HG02759 (cell line): ENCODE data around the gene KCNQ5.
"Not testable (repeated sequence)": the region's sequence is repeated elsewhere in the genome, so short reads cannot be mapped to it uniquely, and the experiment has no call there.

Experiments used
- ATAC-seq: cut with Tn5 transposase; IDR thresholded peaks from one replicate; pipeline ENCODE4 v1.9.1; 2021; ENCODE audit warnings: mild to moderate bottlenecking, moderate library complexity; ENCODE audit not compliant: unreplicated experiment

The KCNQ5 gene

GRCh38 chr6:72621291-72622093 is at the start of gene KCNQ5:
TSS of gene KCNQ5 (plus strand) at chr6:72622064.
- ATAC-seq, result peak; percentile 2

DNA sequence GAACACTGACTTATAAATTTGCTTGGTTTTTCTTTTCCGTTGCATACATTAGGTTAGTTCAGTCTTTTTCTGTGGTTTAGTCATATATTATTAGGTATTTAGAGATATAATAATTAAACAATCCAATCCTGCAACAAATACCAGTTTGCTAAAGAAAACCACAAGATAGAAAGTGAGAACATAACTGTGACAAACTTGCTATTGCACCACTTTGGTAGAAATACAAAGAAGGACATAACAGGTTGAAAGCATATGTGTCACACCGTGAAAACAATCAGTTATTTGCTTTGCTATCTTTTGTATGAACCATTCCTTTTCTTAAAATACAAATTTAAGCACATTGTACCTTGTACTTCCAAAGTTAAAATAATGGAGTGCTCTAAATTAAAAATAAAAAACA is 42.0 kb upstream of the KCNQ5 start:
- peak; percentile 40 for ATAC-seq

DNA sequence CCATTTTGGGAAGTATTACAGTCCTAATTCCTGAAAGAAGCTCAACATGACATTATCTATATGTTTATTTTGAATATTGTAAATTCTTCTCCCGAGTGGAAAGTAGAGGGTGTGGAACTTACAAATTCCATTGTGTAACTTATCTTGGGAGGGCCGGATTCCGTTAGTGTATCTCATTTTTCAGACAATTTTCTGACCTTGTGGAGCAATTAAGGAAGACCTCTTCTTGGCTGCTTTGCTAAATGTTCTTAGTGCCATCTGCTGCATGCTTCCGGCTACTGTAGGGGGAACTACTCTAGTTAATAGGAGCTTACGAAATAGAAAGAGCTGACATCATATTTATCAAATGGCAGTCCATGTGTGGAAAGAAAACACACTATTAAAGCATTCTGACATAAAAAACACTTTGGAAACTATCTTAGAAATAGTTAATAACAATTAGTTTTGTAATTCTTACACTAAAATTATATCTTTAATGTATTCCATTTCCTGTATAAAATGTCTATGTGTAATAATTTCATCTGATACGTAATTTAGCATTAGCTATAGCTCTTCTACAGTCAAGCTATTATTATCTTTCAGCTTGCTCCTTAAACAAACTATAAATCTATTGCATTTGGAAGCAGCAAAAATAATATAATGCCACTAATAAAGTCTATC is 41.5 kb upstream of the KCNQ5 start:
- peak; percentile 65 for ATAC-seq

- ATAC-seq, result not testable (repeated sequence)
Measured at GRCh38 chr6:72580950-72581349, 40.9 kb upstream of the KCNQ5 start.

GRCh38 chr6:72588155-72588554 is 33.7 kb upstream of the KCNQ5 start:
- ATAC-seq, result no peak

- no peak for ATAC-seq
Measured at GRCh38 chr6:72589096-72589495, 32.8 kb upstream of the KCNQ5 start.

DNA sequence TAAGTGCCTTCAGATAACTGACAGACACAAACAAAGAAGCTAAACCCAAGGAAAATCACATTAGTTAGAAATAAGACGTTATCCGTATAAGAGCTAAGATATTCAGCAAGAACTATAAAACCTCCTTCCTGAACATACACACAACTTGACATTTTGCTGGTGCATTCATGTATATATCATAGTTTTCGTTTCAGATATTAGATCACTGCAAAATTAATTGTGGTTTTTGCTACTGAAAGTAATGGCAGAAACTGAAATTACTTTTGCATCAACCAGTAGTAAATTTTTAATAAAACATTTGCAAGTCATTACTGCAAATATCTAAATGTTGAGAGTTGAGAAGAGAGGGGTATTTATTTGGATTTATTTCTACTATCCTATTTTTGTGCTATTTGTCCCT is 26.1 kb upstream of the KCNQ5 start:
- ATAC-seq, result no peak

DNA sequence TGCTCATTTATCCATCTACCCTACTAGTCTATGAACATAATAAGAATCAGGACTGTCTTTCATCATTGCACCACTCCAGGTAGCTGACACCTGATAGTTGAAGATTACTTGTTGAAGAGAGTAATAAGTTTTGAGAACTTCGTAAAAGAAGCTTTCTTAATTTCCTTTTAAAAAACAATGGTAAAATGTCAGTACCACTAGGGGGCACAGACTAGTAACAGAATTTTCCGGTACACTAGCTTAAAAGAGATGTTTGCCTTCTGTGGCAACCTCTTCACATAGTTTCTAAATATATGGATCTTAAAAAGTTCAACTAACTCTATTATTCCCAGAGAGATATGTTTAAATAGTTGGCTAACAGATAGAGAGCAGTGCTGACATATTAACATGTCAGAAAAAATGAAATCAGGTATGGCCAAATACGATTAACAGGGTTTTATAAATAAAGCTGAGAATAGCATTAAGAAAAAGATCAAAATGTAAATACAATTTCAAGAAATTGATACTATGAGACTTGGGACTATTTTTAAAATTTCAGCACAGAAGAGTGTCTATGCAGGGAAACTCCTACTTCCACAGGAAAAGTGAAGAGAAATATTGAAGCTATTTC is 5.4 kb upstream of the KCNQ5 start:
- no peak for ATAC-seq

GRCh38 chr6:72617721-72618120 is 4.1 kb upstream of the KCNQ5 start:
- no peak for ATAC-seq

DNA sequence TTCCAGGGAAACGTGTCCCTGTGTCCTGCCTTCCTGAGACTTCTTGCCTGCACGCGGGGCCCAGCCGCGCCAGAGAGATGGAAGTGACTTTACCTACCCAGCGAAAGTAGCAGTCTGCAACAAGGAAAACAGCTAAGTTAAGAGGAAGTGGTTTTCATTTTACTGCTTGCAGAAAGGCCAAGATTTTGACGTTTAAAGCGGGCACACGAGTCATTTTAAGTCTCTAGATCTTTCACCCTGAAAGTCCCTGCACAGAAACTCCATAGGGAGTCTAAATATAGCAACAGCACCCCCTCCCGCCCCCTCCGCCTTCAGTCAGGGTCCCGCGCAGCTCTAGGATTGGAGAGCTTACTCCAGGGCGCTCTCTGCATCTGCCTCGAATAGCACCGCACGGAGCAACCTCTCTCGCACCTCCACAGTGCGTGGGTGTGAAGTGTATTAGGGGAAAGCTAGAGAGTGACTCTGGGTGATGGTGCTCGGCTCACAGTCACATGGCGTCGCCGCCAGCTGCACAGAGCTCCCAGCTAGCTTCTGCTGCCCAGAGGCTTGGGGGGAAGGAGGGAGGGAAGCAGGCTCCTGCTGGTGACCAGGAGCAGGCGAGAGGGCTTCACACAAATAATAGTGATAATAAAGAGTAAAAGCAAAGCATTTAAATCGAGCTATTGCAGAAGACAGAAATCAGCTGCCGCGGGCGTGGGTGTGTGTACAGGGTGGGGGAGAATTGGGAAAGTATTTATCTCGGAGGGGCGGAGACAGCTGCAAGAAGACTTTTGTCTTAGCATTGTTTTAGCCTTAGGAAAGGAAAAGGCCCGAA is 1.8 kb upstream of the KCNQ5 start:
- peak; percentile 66 for ATAC-seq

DNA sequence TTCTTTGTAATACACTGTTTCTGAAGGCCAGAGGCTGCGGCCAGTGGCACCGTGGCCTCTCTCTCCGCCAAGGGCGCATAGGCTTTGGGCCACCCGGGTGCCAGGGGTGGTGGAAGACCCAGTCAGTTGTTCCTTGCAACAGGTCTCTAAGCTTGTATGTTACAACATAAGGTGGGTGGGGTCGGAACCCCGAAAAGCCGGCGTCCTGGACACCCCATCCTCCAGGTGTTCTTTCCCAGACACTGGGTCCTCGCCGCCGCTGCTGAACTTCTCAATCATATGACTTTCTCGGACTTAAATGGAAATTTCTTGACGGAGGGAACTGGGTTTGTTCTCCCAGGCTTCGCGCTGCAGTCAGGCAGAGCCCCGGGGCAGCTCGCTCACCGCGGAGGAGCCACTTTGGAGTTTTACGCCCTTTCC is 983 bp upstream of the KCNQ5 start:
- ATAC-seq, result no peak

DNA sequence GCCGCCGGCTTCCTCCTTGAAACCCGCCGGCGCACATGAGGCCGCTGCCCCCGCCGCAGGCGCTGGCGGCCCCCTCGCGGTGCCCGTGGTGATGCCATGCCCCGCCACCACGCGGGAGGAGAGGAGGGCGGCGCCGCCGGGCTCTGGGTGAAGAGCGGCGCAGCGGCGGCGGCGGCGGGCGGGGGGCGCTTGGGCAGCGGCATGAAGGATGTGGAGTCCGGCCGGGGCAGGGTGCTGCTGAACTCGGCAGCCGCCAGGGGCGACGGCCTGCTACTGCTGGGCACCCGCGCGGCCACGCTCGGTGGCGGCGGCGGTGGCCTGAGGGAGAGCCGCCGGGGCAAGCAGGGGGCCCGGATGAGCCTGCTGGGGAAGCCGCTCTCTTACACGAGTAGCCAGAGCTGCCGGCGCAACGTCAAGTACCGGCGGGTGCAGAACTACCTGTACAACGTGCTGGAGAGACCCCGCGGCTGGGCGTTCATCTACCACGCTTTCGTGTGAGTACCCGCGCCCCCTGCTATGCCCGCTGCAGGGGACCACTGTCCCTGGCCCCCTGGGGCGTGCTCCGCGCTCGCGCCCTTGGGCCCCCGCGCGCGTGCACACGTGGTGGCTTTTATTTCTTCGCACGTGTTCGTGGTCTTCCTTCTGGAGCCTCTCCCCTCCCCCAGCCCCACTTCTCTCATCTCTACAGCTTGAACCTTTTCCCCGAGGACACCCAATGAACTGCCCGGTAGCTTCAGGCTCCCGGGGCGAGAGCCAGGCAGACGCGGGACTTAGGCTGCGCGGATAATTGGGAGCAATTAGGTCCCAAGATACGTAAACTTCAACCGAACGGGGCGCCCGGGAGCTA is 453 bp downstream of the KCNQ5 start:
- peak; percentile 27 for ATAC-seq

DNA sequence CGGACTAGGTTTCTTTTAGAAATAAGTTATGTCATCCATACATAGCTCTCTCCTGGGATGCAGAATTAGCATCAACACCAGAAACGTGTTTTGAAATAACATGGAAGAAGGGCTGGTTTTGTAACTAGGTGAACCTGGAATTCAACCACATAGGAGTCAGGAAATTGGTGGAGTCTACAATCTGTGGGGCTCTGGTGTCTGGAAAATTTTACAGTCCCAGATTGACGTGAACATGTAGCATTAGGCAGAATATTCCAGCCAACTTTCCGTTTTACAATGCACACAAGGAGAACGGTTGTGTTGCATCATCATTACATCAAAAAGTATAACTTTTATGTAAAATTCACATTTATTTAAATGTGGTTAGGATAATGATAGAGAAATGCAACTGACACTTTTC is 1.9 kb downstream of the KCNQ5 start:
- ATAC-seq, result no peak

DNA sequence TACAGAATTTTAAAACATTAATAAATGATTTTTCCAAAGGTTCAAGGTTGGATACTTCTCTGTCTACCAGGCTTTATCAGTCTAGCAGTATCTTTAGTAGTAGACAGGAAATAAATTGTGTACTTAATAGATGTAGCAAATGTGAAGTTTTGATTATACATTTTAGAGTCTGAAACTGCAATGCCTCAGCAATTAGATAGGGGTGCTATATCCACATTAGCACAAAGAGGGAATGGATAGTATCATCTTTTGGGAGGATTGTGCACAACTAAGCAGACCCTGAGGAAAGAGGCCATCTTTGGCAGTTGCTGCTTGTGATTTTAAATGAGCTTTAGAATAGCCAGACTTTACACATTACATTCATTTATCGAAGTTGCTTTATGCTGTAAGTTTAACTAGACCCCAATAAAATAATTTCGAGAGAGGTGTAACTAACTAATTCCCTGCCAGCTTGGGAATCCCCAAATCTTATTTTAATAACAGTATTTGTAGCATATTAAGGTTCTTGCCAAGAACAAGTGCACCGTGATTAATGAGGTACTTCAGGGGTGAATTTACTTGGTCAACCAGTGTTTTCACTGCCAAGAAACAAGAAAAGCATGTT is 2.8 kb downstream of the KCNQ5 start:
- ATAC-seq, result no peak

DNA sequence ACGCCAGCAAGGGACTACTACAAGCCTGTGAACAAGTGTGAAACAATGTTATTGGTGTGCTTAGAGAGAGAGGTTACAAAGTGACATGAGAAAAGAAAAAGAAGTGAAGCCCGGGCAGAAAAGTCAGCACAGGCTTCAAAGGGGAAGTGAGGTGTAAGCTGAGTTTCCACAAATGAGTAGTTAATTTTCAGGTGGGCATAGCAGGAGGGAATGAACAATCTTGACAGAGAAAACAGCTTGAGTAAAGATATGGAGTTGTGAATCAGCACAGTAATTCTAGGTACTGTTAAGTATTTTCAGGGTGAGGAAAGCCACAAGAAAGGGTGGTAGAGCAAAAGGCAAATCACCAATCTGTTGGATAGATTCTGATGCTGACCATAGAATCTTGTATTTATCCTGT is 4.3 kb downstream of the KCNQ5 start:
- ATAC-seq, result peak; percentile 47

DNA sequence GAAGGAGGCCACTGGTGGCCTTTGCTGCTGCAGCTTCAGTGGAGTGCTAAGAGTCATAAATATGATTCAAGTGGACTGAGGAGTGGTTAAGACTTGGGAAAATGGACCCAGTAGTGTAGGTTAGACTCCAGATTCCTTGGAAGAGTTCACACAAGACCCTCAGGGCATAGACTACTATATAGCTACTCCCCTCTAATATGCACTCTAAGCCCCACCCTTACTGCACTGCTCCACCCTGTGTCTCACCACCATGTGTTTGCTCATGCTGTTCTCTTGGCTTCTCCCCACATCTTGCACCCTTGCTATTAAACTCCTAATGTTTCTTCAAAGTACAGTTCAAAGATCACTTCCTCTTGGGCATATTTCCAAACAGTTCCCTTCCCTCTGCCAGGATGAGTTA is 5.7 kb downstream of the KCNQ5 start:
- ATAC-seq, result no peak

DNA sequence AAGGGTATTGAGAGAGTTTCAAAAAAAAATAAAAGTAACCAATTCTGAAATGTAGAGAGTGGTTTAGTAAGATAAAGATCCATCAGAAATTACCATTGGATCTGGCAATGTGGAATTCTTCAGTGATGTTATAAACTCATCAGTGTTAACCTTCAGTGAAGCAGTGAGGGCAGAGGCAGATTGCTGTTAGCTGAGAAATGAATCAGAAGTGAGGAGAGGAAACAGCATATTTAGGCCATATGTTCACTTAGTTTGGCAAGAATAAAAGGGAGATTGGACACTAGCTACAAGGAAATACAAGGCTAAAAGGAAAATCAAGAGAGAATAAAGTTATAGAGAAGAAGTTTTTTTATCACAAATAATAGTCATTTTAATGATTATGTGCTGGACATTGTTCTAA is 9.6 kb downstream of the KCNQ5 start:
- ATAC-seq, result no peak

- no peak for ATAC-seq
Measured at GRCh38 chr6:72635636-72636035, 13.8 kb downstream of the KCNQ5 start.

GRCh38 chr6:72636215-72636614 is 14.4 kb downstream of the KCNQ5 start:
- ATAC-seq, result peak; percentile 84

DNA sequence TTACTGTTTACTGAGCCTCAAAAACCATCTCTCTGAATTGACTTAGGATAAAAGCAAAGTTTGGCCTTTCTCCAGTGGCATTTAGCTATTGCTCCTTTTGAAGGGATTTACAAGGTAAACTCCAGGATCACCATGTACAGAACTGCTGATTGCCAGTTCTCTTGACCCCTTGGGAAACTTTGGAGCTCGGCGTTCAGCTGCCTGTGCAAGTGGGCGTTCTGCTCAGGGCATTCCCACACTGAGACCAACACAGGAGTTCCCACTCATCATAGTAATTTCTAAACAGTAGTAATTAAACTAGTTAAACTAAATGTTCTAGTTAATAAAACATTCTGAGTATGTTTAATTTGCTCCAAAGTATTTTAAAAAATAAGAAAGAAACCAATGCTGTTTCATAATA is 14.9 kb downstream of the KCNQ5 start:
- peak; percentile 17 for ATAC-seq
